GM10266 (cell line): ENCODE measurements around the gene ZCCHC17.

Source experiments
- DNase-seq: peaks from one replicate; pipeline ENCODE4 v3.0.0; 2012; ENCODE audit errors: extremely low spot score
- CTCF ChIP-seq: IDR thresholded peaks from 2 replicates; pipeline ENCODE4 v1.5.1; 2012; ENCODE audit warnings: mild to moderate bottlenecking, low read depth; ENCODE audit not compliant: control insufficient read depth, insufficient read depth; ENCODE audit errors: missing control alignments

Gene ZCCHC17

GRCh38 chr1:31295874-31296485 is 852 bp upstream of the ZCCHC17 start:
- TF ChIP-seq CTCF, result no peak
- DNase-seq, result no peak

GRCh38 chr1:31297277-31298247 is 730 bp downstream of the ZCCHC17 start:
- no peak for DNase-seq
- no peak for TF ChIP-seq CTCF

- TF ChIP-seq CTCF, result no peak
- no peak for DNase-seq
Measured at GRCh38 chr1:31299365-31299764, 2.5 kb downstream of the ZCCHC17 start.

- DNase-seq, result no peak
- no peak for TF ChIP-seq CTCF
Measured at GRCh38 chr1:31300193-31300592, 3.4 kb downstream of the ZCCHC17 start.

- TF ChIP-seq CTCF, result no peak
- DNase-seq, result no peak
Measured at GRCh38 chr1:31302709-31303441, 6.0 kb downstream of the ZCCHC17 start.

- no peak for DNase-seq
- TF ChIP-seq CTCF, result no peak
Measured at GRCh38 chr1:31306278-31306677, 9.4 kb downstream of the ZCCHC17 start.
